ENCODE measurements around the gene CTNNA2. TPM values are rescaled to one million over a fixed set of nuclear protein-coding genes. Genes with fewer than 3 reads are reported as not detected.

The CTNNA2 gene
- total and polyA plus RNA-seq, 7 donors: 0.03 to 0.36 (median 0.17) TPM; not detected in 4

GRCh38 chr2:80222644-80223043 lies 709.8 kb downstream of the CTNNA2 start:
- WGBS, 3 donors: 82 to 92% (median 89%) methylated on average over 2 of the region's 2 CpGs
- Histone ChIP-seq H3K36me3 (ENCODE audit: insufficient read depth in 1 of 2, low read depth in 1 of 2) (no peaks in the 10 kb centered on the region), H3K27me3 (ENCODE audit: insufficient read depth in 3 of 3, low read length in 2 of 3) (no peaks in the 10 kb centered on the region), H3K4me3 (no peak overlapping the region), H3K4me1 (no peaks in the 10 kb centered on the region), H3K9me3 (no peaks in the 10 kb centered on the region), H3K27ac (no peak overlapping the region)
- no peak for TF ChIP-seq CTCF (IDR thresholded peaks at IDR 0.05)
- intact Hi-C loops (cut with DNase I): no loop called here
- DNase-seq: no peak
- no peak for ATAC-seq

- Histone ChIP-seq H3K27me3 (ENCODE audit: insufficient read depth in 3 of 3, low read length in 2 of 3) (no peaks in the 10 kb centered on the region), H3K4me3 (no peak overlapping the region), H3K27ac (no peak overlapping the region), H3K36me3 (ENCODE audit: insufficient read depth in 1 of 2, low read depth in 1 of 2) (no peaks in the 10 kb centered on the region), H3K4me1 (no peaks in the 10 kb centered on the region), H3K9me3 (no peaks in the 10 kb centered on the region)
- DNase-seq (no peak), ATAC-seq (no peak)
- intact Hi-C loops (cut with DNase I): no loop called here
- no peak for TF ChIP-seq CTCF (IDR thresholded peaks at IDR 0.05)
- WGBS, 3 donors: 43 to 58% (median 45%) methylated on average over 1 of the region's 1 CpG
Measured at GRCh38 chr2:80231421-80231820, 718.6 kb downstream of the CTNNA2 start.

GRCh38 chr2:80233333-80233732 lies 720.5 kb downstream of the CTNNA2 start:
- H3K9me3 ChIP-seq: no peaks in the 10 kb centered on the region

GRCh38 chr2:80238692-80239469 lies 726.0 kb downstream of the CTNNA2 start:
- no peak for DNase-seq
- Histone ChIP-seq H3K36me3 (ENCODE audit: insufficient read depth in 1 of 2, low read depth in 1 of 2) (no peaks in the 10 kb centered on the region), H3K27me3 (ENCODE audit: insufficient read depth in 3 of 3, low read length in 2 of 3) (no peaks in the 10 kb centered on the region), H3K4me1 (no peaks in the 10 kb centered on the region), H3K27ac (no peak overlapping the region), H3K4me3 (no peak overlapping the region), H3K9me3 (no peaks in the 10 kb centered on the region)
- peak in 2 of 4 donors; percentile 41 to 70 for ATAC-seq
- intact Hi-C loops (cut with DNase I): no loop called here
- WGBS, 3 donors: 45 to 58% (median 49%) methylated on average over 11 of the region's 11 CpGs
- peak; percentile 57 for TF ChIP-seq CTCF (IDR thresholded peaks at IDR 0.05)

More at GRCh38 chr2:80233333-80233732, 720.5 kb downstream of the CTNNA2 start:
- Histone ChIP-seq H3K36me3 (ENCODE audit: insufficient read depth in 1 of 2, low read depth in 1 of 2) (no peaks in the 10 kb centered on the region), H3K27ac (no peak overlapping the region), H3K27me3 (ENCODE audit: insufficient read depth in 3 of 3, low read length in 2 of 3) (no peaks in the 10 kb centered on the region), H3K4me1 (no peaks in the 10 kb centered on the region), H3K4me3 (no peak overlapping the region)
- DNase-seq: no peak
- ATAC-seq: no peak
- 79 to 81% (median 80%) methylated on average over 1 of the region's 1 CpG for WGBS, 3 donors
- TF ChIP-seq CTCF (IDR thresholded peaks at IDR 0.05): no peak
- intact Hi-C loops (cut with DNase I): no loop called here
